ENCODE results near the gene CPEB4. TPM values are rescaled to one million over a fixed set of nuclear protein-coding genes. Genes with fewer than 3 reads are reported as not detected.

Gene CPEB4
- total and polyA plus RNA-seq, 2 donors (not counting 1 experiment from before 2014, with no cell fraction given) = 8.4 to 26.0 TPM

DNA sequence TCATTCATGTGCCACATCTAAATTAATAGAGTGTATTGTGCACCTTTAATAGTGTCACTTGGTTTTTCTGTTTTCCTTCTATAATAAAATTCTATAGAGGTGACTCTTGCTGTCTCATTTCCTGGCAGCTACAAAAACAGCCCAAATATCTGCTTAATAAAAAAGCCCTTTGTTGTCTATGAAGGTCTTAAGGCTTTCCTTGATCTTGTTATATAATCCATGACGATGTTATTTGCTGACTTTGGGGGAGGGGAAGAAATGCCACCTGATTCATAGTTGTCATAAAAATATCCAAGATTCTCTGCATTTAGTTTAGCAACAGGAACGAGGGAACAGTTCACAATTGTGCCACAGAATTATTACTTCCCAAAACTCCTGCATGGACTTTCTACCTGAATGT lies 31.3 kb downstream of the CPEB4 start:
- peaks cover 30% of the 10 kb centered on the region for H3K4me1 Mint-ChIP-seq
- no peak overlapping the region for H3K27ac Mint-ChIP-seq
- ChIA-PET POLR2A (no interaction called here), CTCF (no interaction called here)
- H2AFZ ChIP-seq (ENCODE audit: insufficient read depth, low read depth, low read length, poor library complexity, severe bottlenecking) = no peak overlapping the region
- no peaks in the 10 kb centered on the region for H3K27me3 Mint-ChIP-seq
- no peak overlapping the region for H3K4me3 ChIP-seq (ENCODE audit: control extremely low read depth in 1 of 5, extremely low read depth in 1 of 5, insufficient read depth in 1 of 5, low read depth in 2 of 5, low read length in 4 of 5)
- no peak overlapping the region for H3K9ac ChIP-seq (ENCODE audit: low read length)
- H3K27ac ChIP-seq (ENCODE audit: low read length in 2 of 2) = peak overlapping the region; percentile 82 to 95
- peaks cover 49% of the 10 kb centered on the region for H3K79me2 ChIP-seq (ENCODE audit: control insufficient read depth, insufficient read depth, low read length)
- WGBS (ENCODE audit: insufficient coverage) = no CpG with 5 or more reads among the region's 2 CpGs
- H3K27me3 ChIP-seq (replicated peaks in 1 of 4; ENCODE audit: control extremely low read depth in 1 of 4, control insufficient read depth in 3 of 4, insufficient read depth in 4 of 4, low read length in 3 of 4) = no peaks in the 10 kb centered on the region
- no peak for TF ChIP-seq EZH2 (IDR thresholded peaks at IDR 0.05; ENCODE audit: borderline replicate concordance, insufficient read depth, low read depth, low read length, poor library complexity, severe bottlenecking)
- TF ChIP-seq, protein P1, sequence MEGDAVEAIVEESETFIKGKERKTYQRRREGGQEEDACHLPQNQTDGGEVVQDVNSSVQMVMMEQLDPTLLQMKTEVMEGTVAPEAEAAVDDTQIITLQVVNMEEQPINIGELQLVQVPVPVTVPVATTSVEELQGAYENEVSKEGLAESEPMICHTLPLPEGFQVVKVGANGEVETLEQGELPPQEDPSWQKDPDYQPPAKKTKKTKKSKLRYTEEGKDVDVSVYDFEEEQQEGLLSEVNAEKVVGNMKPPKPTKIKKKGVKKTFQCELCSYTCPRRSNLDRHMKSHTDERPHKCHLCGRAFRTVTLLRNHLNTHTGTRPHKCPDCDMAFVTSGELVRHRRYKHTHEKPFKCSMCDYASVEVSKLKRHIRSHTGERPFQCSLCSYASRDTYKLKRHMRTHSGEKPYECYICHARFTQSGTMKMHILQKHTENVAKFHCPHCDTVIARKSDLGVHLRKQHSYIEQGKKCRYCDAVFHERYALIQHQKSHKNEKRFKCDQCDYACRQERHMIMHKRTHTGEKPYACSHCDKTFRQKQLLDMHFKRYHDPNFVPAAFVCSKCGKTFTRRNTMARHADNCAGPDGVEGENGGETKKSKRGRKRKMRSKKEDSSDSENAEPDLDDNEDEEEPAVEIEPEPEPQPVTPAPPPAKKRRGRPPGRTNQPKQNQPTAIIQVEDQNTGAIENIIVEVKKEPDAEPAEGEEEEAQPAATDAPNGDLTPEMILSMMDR (IDR thresholded peaks at IDR 0.05) = no peak
- intact Hi-C loops (cut with micrococcal nuclease) = loop anchor here (2.0 to 5.0 kb wide), 2 partner anchors 53 to 133 kb away; no protein-coding TSS in a partner anchor
- no peaks in the 10 kb centered on the region for H4K20me1 ChIP-seq (ENCODE audit: control insufficient read depth, insufficient read depth, low read length, poor library complexity, severe bottlenecking)
- peaks cover 18 to 32% of the 10 kb centered on the region in 2 donors for H3K4me1 ChIP-seq (ENCODE audit: control insufficient read depth in 2 of 2, insufficient read depth in 2 of 2, low read length in 2 of 2)
- H3K4me2 ChIP-seq (replicated peaks; ENCODE audit: low read depth, low read length, poor library complexity, severe bottlenecking) = no peak overlapping the region
- H3K9me3 Mint-ChIP-seq (ENCODE audit: insufficient read depth) = no peaks in the 10 kb centered on the region
- no peaks in the 10 kb centered on the region for H3K9me3 ChIP-seq (ENCODE audit: control extremely low read depth in 1 of 3, control insufficient read depth in 2 of 3, insufficient read depth in 1 of 3, low read length in 2 of 3)
- H3K36me3 ChIP-seq (replicated peaks in 1 of 2; ENCODE audit: control extremely low read depth in 1 of 2, control insufficient read depth in 1 of 2, extremely low read depth in 1 of 2, insufficient read depth in 2 of 2, low read length in 1 of 2) = peaks cover 4 to 6% of the 10 kb centered on the region in 2 experiments
- no peak for DNase-seq
- no peak overlapping the region for H3K4me3 Mint-ChIP-seq
- ATAC-seq (ENCODE audit: low read depth) = no peak

DNA sequence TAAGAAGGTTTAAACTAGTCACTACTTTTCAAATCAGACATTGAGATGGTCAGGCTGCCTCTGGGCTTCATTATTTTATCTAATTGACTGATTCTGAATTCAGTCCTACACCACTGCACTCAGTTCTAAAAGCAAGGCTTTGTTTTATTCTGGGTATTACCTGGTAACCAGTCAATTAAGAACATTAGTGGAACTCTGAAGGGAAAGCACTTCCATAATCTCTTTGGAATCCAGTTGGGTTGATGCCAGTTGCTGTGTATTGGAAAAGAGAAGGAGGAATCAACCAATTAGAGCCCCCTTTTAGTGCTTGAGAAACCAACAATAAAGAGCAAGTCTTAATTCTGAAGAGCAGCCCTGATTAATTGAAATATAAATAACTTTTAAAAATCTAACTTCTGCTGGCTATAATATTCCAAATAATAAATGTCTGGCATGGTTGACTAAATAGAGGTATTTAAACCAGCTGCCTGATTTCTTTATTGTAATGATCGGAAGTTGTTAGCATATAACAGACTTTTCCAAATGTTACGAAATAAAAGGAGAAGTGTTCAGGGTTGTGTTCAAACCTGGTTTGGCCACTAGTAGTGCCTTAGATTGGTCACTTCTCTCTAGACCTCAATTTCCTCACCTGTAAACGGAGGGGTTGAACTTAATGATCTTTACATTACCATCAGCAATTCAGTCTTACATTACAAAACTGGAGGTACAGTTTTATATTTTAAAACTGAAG lies 32.0 kb downstream of the CPEB4 start:
- POLR2A ChIA-PET = no interaction called here
- Histone ChIP-seq H3K27ac (ENCODE audit: low read length in 2 of 2) (peak overlapping the region in 1 of 2 donors; percentile 95), H3K4me1 (ENCODE audit: control insufficient read depth in 2 of 2, insufficient read depth in 2 of 2, low read length in 2 of 2) (peaks cover 22 to 32% of the 10 kb centered on the region in 2 donors)

More for the DNA sequence above, 32.0 kb downstream of the CPEB4 start:
- DNase-seq (no peak), ATAC-seq (ENCODE audit: low read depth) (no peak)
- H3K27ac Mint-ChIP-seq = no peak overlapping the region
- no peaks in the 10 kb centered on the region for H3K9me3 Mint-ChIP-seq (ENCODE audit: insufficient read depth)
- Histone ChIP-seq H3K9ac (ENCODE audit: low read length) (no peak overlapping the region), H3K27me3 (replicated peaks in 1 of 4; ENCODE audit: control extremely low read depth in 1 of 4, control insufficient read depth in 3 of 4, insufficient read depth in 4 of 4, low read length in 3 of 4) (no peaks in the 10 kb centered on the region), H3K4me2 (replicated peaks; ENCODE audit: low read depth, low read length, poor library complexity, severe bottlenecking) (no peak overlapping the region), H4K20me1 (ENCODE audit: control insufficient read depth, insufficient read depth, low read length, poor library complexity, severe bottlenecking) (no peaks in the 10 kb centered on the region), H3K79me2 (ENCODE audit: control insufficient read depth, insufficient read depth, low read length) (peaks cover 54% of the 10 kb centered on the region), H3K4me3 (ENCODE audit: control extremely low read depth in 1 of 5, extremely low read depth in 1 of 5, insufficient read depth in 1 of 5, low read depth in 2 of 5, low read length in 4 of 5) (no peak overlapping the region), H3K36me3 (replicated peaks in 1 of 2; ENCODE audit: control extremely low read depth in 1 of 2, control insufficient read depth in 1 of 2, extremely low read depth in 1 of 2, insufficient read depth in 2 of 2, low read length in 1 of 2) (peaks cover 4 to 6% of the 10 kb centered on the region in 2 experiments), H2AFZ (ENCODE audit: insufficient read depth, low read depth, low read length, poor library complexity, severe bottlenecking) (no peak overlapping the region), H3K9me3 (ENCODE audit: control extremely low read depth in 1 of 3, control insufficient read depth in 2 of 3, insufficient read depth in 1 of 3, low read length in 2 of 3) (no peaks in the 10 kb centered on the region)
- no peak overlapping the region for H3K4me3 Mint-ChIP-seq
- WGBS (ENCODE audit: insufficient coverage) = 100% methylated on average over 2 of the region's 3 CpGs
- TF ChIP-seq, protein P1 (IDR thresholded peaks at IDR 0.05) = no peak
- TF ChIP-seq EZH2 (IDR thresholded peaks at IDR 0.05; ENCODE audit: borderline replicate concordance, insufficient read depth, low read depth, low read length, poor library complexity, severe bottlenecking) = no peak
- CTCF ChIA-PET = no interaction called here
- intact Hi-C loops (cut with micrococcal nuclease) = no loop called here
- H3K4me1 Mint-ChIP-seq = peaks cover 35% of the 10 kb centered on the region
- H3K27me3 Mint-ChIP-seq = no peaks in the 10 kb centered on the region

All from B cell (primary cell).